GM21390 (cell line): ENCODE results near the gene MTMR2.
A peak's percentile ranks its signal among the peaks of the same experiment; 100 is the strongest.
"Not testable (repeated sequence)": the region's sequence is repeated elsewhere in the genome, so short reads cannot be mapped to it uniquely, and the experiment has no call there.

Experiments
- ATAC-seq: cut with Tn5 transposase; IDR thresholded peaks from one replicate; pipeline ENCODE4 v1.9.1; 2021; ENCODE audit not compliant: unreplicated experiment

The MTMR2 gene

DNA sequence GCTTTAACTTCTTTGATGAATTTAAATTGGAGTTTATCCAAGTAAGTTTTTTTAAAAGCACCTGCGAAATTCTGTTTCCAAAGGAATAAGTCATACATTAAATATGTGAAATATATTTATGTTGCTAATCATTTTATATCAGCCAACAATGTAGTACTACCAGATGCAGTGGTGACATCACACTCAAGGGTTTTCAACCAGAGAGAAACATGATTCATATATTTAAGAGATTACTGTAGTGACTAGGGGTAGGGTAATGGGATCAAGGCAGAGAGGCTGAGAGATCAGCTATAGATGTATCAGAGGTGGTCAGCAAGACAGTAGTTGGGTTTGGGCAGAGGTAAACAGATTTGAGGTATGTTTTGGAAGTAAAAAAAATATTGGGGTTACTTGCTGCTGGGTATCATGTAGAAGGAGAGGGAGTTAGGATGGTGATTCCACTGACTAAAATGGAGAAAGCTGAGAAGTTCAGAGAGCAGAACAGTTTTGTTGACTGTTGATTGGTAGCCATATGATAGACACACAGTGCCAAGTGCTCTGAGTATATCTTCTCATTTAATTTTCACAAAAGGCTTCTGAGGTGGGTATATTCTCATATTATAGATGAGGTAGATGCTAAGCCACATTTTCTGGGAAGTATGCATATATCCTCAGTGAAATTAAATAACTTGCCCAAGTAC is 94.2 kb downstream of the MTMR2 start:
- ATAC-seq: no peak

DNA sequence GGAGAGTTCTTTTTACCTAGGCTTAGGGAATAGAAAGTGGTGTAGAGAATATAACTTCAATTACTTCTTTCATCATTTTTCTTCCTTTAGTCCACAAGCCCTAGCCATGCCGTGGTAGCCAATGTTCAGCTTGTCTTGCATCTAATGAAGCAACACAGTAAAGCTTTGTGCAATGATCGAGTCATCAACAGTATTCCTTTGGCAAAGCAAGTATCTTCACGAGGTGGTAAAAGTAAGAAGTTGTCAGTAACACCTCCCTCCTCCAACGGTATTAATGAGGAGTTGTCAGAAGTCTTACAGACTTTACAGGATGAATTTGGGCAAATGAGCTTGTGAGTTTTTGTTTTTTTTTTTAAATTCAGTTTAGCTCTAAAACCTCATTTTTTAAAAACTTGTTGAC is 96.2 kb downstream of the MTMR2 start:
- no peak for ATAC-seq

DNA sequence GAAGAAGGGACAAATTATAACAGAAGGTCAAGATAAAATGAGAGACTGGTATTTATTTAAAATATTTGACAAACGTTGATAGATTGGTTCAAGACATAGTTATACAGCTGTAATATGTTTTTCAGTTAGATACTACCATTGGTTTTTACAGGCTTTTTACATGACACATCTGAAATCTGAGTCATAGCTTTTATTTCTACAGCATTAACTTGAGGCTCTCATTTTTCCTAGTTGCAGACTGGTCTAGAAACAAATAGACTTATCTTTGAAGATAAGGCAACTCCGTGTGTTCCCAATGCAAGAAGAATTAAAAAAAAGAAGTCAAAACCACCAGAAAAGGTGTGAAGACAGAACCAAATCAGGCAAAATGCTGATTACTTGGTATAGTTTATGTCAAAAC is 102.3 kb downstream of the MTMR2 start:
- ATAC-seq: no peak

DNA sequence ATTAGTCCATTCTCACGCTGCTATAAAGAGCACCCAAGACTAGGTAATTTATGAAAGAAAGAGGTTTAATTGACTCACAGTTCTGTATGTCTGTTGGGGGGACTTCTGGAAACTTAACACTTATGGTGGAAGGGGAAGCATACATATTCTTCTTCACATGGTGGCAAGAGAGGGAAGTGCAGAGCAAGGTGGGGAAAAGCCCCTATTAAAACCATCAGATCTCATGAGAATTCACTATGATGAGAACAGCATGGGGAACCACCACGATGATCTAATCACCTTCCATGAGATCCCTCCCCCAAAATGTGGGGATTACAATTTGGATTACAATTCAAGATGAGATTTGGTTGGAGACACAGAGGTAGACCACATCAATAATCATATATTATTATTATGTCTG is 107.9 kb downstream of the MTMR2 start:
- no peak for ATAC-seq

DNA sequence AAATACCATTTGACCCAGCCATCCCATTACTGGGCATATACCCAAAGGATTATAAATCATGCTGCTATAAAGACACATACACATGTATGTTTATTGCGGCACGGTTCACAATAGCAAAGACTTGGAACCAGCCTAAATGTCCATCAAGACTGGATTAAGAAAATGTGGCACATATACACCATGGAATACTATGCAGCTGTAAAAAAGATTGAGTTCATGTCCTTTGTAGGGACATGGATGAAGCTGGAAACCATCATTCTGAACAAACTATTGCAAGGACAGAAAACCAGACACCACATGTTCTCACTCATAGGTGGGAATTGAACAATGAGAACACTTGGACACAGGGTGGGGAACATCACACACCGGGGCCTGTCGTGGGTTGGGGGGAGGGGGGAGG is 112.9 kb downstream of the MTMR2 start:
- ATAC-seq: not testable (repeated sequence)

DNA sequence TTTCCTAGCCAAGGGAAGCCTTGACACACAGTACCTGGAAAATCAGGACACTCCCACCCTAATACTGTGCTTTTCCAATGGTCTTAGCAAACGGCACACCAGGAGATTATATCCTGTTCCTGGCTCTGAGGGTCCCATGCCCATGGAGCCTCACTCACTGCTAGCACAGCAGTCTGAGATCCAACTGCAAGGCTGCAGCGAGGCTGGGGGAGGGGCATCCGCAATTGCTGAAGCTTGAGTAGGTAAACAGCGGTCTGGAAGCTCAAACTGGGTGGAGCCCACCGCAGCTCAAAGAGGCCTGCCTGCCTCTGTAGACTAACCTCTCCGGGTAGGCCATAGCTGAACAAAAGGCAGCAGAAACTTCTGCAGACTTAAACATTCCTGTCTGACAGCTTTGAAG is 117.4 kb downstream of the MTMR2 start:
- not testable (repeated sequence) for ATAC-seq

DNA sequence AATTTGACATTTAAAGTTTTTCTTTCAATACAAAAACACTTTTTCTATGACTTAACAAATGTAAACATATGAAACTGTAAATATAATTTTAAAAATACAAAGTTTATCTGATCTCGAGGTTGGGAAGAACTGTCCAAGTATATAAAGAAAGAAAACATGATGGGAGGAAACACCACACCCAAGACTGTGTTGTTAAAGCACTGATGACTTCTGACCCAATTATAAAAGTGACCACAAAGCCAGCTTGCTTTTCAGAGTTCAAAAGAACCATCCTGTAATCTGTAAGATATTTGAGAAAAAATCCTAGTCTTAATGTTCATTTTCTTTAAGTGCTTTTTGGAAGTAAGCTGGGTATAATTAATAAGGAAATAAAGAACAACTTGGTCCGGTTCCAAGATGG is 118.0 kb downstream of the MTMR2 start:
- no peak for ATAC-seq

DNA sequence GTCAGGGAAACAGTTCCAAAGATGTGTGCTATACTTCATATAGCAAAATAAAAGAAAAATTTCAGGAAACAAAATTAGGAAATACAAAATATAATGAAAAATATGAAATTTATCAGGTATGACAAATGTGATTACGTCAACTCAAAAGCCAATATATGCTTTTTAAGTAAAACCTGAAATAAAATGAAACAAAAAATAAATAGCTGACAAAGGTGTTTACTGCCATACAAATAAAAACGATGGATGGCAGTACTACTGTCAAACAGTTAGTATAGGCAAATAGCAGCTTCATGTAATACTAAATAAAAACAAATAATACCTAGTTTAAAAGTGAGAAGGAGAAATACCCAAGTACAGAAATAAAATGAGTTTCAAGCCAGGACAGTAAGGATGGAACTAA is 119.9 kb downstream of the MTMR2 start:
- no peak for ATAC-seq

DNA sequence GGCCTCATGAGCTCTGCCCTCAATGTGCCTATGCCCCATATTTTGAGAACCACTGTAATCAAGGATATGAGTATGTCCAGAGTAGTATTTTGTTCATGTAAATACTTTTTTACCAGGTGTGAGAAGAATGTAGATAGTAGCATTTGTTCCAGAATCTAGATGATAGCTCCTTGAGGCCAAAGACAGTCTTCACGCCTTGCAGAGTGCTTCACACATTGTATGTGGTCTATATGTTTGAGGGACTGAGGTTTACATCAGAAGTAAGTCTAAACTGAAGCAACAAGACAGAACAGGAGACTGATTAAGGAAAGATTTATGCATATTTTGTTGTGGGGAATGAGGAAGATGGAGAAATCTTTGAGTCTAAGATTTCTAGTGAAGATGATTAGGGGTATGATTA is 121.1 kb downstream of the MTMR2 start:
- no peak for ATAC-seq

DNA sequence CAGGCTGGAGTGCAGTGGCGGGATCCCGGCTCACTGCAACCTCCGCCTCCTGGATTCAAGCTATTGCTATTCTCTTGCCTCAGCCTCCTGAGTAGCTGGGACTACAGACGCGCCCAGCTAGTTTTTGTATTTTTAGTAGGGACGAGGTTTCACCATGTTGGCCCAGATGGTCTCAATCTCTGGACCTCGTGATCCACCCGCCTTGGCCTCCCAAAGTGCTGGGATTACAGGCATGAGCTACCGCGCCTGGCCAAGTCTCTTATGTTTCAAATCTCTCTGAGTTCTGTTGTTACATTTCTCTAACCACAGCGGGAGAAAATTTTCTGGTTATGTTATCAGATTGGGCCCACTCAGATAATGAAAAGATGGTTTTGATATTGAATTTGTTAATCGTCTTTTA is 123.5 kb downstream of the MTMR2 start:
- ATAC-seq: no peak

DNA sequence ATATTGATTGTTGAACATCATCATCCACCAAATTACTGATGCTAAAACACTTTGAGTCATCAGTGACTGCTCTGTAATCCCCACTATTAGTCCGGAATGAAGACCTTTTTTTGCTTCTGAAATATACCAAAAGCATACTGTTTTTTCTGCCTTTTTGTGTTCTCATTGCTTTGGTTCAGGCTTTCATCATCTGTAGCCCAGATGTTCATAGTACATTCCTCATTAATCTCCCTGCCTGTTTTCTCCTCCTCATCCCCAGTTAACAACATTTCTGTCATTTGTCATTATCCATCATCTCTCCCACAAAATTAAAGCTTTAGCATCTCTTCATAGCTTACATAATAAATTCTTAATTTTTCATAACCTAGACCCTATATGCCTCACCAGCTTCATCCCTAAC is 124.4 kb downstream of the MTMR2 start:
- no peak for ATAC-seq

DNA sequence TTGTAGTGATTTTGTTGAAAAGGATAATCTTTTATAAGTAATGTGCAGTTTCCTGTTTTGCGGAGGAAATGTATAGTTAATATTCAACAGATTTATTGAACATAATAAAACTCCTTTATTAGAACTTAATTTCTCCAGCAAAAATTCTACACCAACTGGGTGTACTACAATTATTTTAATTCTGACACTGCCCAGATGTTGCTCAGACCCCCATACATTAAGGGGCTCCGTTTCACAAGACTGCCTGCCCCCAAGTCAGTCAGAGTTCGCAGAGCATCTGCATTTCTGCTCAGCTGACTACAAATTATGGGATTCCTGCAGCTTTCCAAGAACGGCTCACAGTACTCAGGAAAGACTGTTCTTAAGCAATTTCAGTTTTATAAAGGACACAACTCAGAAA is 127.4 kb downstream of the MTMR2 start:
- ATAC-seq: no peak

DNA sequence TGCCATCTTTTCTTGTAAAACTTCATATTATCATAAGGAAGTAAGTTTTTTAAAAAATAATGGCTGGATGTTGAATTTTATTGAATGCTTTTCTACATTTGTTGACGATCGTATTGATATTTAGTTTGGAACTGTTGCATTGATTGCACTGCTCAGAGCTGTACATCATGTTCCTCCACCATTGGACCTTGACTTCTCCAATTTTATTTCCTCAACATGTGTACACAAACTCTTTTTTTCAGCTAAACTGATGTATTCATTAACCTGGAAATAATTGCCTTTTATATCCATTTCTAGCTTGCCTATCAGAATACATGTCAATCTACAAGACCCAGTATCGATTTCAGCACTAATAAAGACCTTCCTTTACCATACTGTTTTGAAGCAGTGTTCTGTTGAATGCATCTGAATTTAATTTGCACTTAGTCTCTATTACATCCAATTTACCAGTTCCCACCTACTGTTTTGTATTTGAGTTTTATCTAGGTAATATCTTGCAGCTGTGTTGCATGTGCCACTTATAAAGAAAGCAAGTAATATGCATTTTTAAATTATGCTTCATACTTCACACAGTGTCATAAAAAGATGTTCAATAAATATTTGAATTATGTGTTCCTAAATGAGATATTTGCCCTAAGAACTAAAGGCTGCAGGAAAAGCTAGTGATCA is 128.1 kb downstream of the MTMR2 start:
- ATAC-seq: no peak

DNA sequence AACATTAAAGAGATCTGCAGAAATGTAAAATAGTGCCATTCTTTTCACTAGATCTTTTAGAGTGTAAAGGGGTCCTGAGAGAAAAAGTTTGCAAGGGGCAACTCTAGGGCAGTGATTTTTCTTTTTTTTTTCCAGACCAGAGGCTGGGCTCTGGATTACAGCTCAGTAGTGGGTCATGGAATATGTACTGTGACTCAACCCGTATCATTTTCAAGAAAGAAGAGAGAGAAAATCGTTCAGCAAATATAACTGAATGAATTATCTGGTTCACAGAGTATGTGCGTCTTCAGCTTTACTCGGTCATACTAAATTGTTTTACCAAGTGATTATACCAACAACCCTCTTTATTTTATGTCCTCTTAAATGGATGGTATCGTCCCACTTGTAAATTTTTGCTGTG is 129.8 kb downstream of the MTMR2 start:
- no peak for ATAC-seq

DNA sequence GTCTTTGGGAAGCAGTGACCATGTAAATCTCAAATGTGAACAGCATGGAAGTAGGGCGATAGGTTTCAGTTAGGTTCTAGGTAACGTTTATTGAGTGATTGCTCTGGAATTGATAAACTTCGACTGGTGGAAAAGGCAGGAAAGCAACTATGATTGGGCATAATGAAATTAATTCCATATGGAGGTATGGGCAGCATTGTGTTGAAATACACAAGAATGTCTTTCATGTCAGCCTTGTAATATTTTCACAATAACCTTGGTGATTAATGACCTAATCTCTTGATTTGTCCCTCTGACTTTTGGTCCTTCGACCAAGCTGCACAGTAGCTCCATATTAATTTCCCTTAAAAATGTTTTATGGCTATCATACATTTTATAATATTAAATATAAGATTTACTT is 130.8 kb downstream of the MTMR2 start:
- ATAC-seq: no peak

DNA sequence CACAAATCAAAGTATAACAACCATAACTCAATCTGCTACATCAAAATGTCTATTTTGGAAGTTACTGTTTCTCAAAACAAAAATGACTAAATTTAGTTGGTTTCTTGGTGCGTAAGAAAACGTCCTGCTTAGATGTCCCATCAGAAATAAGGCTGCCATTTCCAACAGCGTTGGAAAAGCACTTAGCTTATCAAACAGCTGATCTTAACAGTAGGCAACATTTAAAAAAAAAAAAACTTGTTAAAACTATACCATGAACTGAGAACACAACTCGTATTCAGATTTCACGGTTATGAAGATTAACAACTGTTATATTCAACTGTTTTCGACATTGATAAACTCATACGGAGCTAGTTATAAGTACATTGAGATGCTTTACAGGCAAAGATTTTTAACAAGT is 131.2 kb downstream of the MTMR2 start:
- no peak for ATAC-seq

DNA sequence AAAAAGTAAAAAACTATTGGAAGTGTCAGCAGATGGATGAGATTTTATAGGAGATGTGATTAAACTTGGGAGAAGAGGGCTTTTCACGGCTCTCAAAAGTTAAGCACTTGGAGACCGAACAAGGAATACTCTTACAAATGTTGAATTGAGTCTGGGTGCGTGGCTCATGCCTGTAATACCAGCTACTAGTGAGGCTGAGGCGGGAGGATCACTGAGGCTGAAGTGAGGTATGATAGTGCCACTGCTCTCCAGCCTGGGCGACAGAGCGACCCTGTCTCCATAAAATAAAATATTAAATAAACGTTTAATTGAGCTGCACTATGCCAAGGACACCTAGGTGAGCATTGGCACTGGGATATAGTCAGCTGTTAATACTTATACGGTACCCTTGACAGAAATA is 131.7 kb downstream of the MTMR2 start:
- ATAC-seq: no peak

DNA sequence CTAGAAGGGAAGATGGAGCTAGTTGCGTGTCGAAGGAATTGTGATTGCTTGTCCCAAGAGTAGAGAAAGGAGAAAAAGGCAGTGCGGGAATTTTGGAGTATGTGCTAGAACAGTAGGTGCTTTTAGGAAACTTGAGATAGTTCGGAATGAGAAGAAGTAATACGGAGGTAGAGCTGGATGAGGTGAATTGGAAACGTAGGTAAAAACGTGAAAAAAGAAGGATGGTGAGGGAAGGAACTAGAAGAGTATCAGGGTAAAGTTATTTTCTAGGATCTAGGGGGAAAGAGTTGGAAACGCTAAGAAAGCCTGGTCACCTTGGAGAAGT is 132.2 kb downstream of the MTMR2 start:
- no peak for ATAC-seq

DNA sequence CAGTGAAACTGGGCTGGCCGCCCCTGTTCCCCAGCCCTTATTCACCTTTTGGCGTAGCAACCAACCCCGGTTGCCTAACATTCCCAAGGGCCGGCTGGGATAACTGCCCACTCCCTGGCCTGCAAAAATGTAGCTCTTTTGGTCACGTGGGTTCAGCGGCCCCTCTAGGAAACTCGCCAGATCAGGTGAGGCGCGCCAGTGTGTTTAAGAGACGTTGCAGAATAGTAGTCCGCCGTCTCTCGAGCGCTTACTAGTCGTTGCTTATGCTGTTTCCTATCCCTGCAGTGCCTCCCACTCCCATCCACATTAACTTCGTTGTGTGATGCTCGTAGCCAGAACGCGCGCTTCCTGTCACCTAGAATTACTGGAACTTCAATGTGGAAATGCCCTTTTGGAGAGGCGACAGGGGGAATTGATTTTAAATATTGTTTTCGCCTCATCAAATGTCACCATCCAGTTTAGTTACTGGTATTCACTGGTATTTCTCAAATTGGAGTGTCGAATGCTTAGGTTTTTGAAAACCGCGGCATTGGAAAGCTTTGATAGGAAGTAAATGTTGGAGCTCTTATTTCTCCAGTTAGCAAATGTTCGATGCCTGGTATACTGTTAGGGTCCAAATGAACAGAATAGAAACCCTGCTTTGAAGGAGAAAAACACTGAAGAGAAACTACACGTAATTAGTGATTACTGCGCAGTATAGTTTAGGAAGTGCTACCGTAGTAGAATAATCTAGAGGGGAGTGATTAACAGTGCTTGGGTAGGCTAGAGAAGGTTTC is 132.8 kb downstream of the MTMR2 start:
- no peak for ATAC-seq

DNA sequence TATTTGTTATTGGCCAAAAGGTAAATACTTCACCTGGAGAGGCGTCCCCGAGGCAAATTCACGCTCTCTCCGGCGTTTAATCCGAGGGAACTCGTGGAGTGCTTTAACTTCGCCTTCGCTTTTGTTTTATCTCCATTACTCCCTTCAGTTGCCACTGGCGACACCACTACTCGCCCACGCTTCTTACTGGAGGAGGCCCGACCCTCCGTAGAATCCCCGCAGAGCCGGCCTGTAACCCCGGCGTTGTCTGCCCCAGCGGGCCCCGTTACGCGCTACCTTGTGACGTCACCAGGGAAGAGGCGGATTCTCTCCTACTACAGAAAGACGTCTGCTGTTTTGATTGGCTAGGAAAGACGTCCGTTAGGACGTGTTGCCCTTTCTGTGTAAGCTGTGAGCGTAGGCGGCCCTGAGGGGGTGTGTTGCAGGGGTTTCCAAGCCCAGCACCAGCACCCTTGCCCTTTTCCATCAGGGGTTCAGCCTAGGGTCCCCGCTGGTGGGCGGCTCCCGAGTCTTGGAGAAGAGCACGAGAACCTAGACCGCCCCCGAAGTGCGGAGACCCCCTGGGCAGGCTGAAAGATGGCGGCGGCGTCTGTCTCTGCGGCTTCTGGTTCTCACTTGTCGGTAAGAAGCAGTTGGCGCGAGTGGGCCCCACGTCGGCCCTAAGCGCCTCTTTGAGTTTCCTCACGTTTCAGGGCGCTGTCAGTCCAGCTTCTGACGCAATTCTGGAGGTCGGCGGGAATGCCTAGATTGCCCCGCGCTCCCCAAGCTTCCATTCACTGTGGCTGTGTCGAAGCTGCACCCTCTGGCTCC is 133.6 kb downstream of the MTMR2 start, which contains the start of gene CEP57:
TSS of gene CEP57 (plus strand) at position 376 of the 810 bp plus-strand sequence. CDS start at position 577, 201 bp downstream.
- peak; percentile 64 for ATAC-seq

DNA sequence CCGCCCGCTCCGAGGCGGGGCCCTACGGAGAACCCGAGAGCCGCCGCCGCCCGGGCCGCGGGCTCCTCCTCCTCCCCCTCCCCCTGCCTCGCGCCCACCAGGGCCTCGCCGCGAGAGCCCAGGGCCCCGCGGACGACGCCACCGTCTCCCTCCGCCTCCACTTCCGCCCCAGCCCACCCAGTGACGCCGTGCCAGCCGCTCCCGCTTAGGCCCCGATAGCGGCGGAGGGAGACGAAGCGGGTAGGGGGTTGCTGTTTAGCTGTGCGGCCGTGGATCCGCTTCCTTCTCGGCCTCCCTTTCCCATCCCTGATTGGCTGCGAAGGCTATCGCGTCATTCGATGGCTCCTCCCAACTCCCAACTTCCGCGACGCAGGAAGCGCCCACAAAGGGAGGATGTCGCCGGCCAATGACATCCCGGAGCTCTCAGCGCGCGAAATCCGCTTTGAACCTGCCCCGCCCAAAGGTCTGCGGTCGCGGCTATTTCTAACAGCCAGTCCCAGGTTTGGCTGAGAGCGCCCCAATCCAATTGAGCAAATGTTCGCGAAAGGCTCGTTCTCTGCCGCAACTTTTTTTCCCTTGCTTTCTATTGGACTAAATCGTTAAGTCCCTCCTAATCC is 134.3 kb downstream of the MTMR2 start, which contains the start of gene FAM76B:
TSS of gene FAM76B (minus strand) at position 277 of the 617 bp plus-strand sequence. CDS start 304 bp downstream, outside the sequence.
- peak; percentile 68 for ATAC-seq
